HepG2 (cell line): ENCODE results near the gene FAM131A. TPM values are rescaled to one million over a fixed set of nuclear protein-coding genes. Genes with fewer than 3 reads are reported as not detected.

Experiments used
- ATAC-seq: fragments of 200-7000 bp; cut with Tn5 transposase; 3 replicates; pipeline ENCODE4 v1.9.1; 2020; ENCODE audit warnings: mild to moderate bottlenecking, moderate library complexity
- BruUV-seq: library from RNA; stranded (reverse); fragments of 400-500 nt; replicated peaks from 2 replicates; lab custom pipeline; 2021; lab: Mats Ljungman, UMichigan
- CTCF ChIA-PET: fragments of 300-600 bp; formaldehyde crosslinking; extraction: SDS; loops from one replicate; lab custom pipeline; 2021; ENCODE audit warnings: low total read pairs, inconsistent platforms, low intra/inter-chr PET ratio; lab: Yijun Ruan, JAX
- POLR2A ChIA-PET: fragments of 350-600 bp; sonication (Branson Sonifier 250); formaldehyde crosslinking; loops from one replicate; lab custom pipeline; 2020; ENCODE audit warnings: antibody characterized with exemption, inconsistent platforms; lab: Yijun Ruan, JAX
- DNase-seq: peaks from one replicate; pipeline ENCODE4 v3.0.0-alpha.2; 2015; ENCODE audit warnings: low spot score
- FAIRE-seq: peaks from 3 replicates; lab custom pipeline; 2011; peaks lifted over from hg19 to GRCh38; lab: Jason Lieb, UNC
- H2AFZ ChIP-seq: one replicate; pipeline ENCODE4 v1.6.1; 2011; ENCODE audit warnings: low read length, inconsistent platforms
- H3K27ac ChIP-seq: fragments of 300-600 bp; 3 replicates; pipeline ENCODE4 v1.8.0; 2011; ENCODE audit warnings: mixed run types, mild to moderate bottlenecking, mixed read lengths, low read length, inconsistent platforms; ENCODE audit not compliant: insufficient read depth; ENCODE audit errors: extremely low read length
- H3K27me3 ChIP-seq, 2 experiments: fragments of 200-600 bp in 1 of 2; 2 replicates in 1 of 2; 3 replicates in 1 of 2; pipeline versions ENCODE4 v1.6.0 to v1.8.0; 2011; ENCODE audit warnings: low read length in 2 of 2, mild to moderate bottlenecking in 2 of 2, moderate library complexity in 2 of 2, inconsistent platforms in 1 of 2; ENCODE audit not compliant: insufficient read depth in 2 of 2, control insufficient read depth in 1 of 2
- H3K36me3 ChIP-seq, 2 experiments: fragments of 200-600 bp in 1 of 2; replicated peaks in 1 of 2; 2 replicates in 1 of 2; 3 replicates in 1 of 2; pipeline versions ENCODE4 v1.5.1 to v1.8.0; 2011; ENCODE audit warnings: low read length in 2 of 2, inconsistent platforms in 1 of 2; ENCODE audit not compliant: insufficient read depth in 2 of 2, control insufficient read depth in 1 of 2
- H3K4me1 ChIP-seq: 2 replicates; pipeline ENCODE4 v1.5.1; 2012; ENCODE audit warnings: low read length, inconsistent platforms; ENCODE audit not compliant: insufficient read depth
- H3K4me2 ChIP-seq: 2 replicates; pipeline ENCODE4 v1.6.0; 2011; ENCODE audit warnings: low read depth, low read length, inconsistent platforms
- H3K4me3 ChIP-seq, 3 experiments: fragments of 200-600 bp in 1 of 3; sonication (generic), shearing (Covaris generic) in 1 of 3; replicated peaks in 1 of 3; 2 replicates each; pipeline ENCODE4 v1.5.1; 2011 to 2016; ENCODE audit warnings: low read length in 3 of 3, inconsistent platforms in 2 of 3, low read depth in 2 of 3, mild to moderate bottlenecking in 2 of 3, control low read depth in 1 of 3, mixed read lengths in 1 of 3; ENCODE audit not compliant: insufficient read depth in 1 of 3
- H3K79me2 ChIP-seq: one replicate; pipeline ENCODE4 v1.6.1; 2011; ENCODE audit warnings: low read length, inconsistent platforms; ENCODE audit not compliant: insufficient read depth
- H3K9ac ChIP-seq: 2 replicates; pipeline ENCODE4 v1.6.0; 2011; ENCODE audit warnings: mild to moderate bottlenecking, low read depth, low read length, inconsistent platforms; ENCODE audit not compliant: insufficient read depth
- H3K9me3 ChIP-seq: 2 replicates; pipeline ENCODE4 v1.5.1; 2012; ENCODE audit warnings: mild to moderate bottlenecking, low read length
- H4K20me1 ChIP-seq: 2 replicates; pipeline ENCODE4 v1.6.0; 2011; ENCODE audit warnings: inconsistent platforms, mild to moderate bottlenecking, low read length, moderate library complexity; ENCODE audit not compliant: insufficient read depth
- ADNP ChIP-seq: sonication (generic); formaldehyde crosslinking; IDR thresholded peaks from 2 replicates; pipeline ENCODE4 v1.4.0; 2020; ENCODE audit warnings: missing genetic modification reagents
- GATA4 ChIP-seq: sonication (generic); IDR thresholded peaks from 2 replicates; pipeline ENCODE4 v1.6.1; 2016; ENCODE audit warnings: antibody characterized with exemption, low read depth, borderline replicate concordance
- GATAD1 ChIP-seq: IDR thresholded peaks from 2 replicates; pipeline ENCODE4 v1.6.1; 2016; ENCODE audit warnings: missing genetic modification reagents, missing compliant biosample characterization
- HMGXB3 ChIP-seq: sonication (generic); formaldehyde crosslinking; IDR thresholded peaks from 2 replicates; pipeline ENCODE4 v1.4.0; 2020; ENCODE audit warnings: missing genetic modification reagents, borderline replicate concordance
- POLR2G ChIP-seq: fragments of 200-400 bp; formaldehyde crosslinking; IDR thresholded peaks from 2 replicates; pipeline ENCODE4 v1.6.1; 2018; ENCODE audit warnings: mild to moderate bottlenecking, low read depth, low read length, moderate library complexity
- RAD21 ChIP-seq: fragments of 450-650 bp; formaldehyde crosslinking; IDR thresholded peaks from 2 replicates; pipeline ENCODE4 v1.5.0; 2020; ENCODE audit warnings: mild to moderate bottlenecking
- RBM22 ChIP-seq: fragments of 200-400 bp; formaldehyde crosslinking; optimal IDR thresholded peaks from 2 replicates; pipeline ENCODE3; 2017; ENCODE audit warnings: mild to moderate bottlenecking, low read length, moderate library complexity
- SCMH1 ChIP-seq: sonication (generic); formaldehyde crosslinking; IDR thresholded peaks from 2 replicates; pipeline ENCODE4 v1.9.0; 2021; ENCODE audit warnings: missing genetic modification reagents, mild to moderate bottlenecking, borderline replicate concordance
- TBP ChIP-seq: sonication (generic); formaldehyde crosslinking; IDR thresholded peaks from 2 replicates; pipeline ENCODE4 v1.5.0; 2020; ENCODE audit warnings: missing genetic modification reagents
- THAP11 ChIP-seq: IDR thresholded peaks from 2 replicates; pipeline ENCODE4 v1.6.1; 2016; ENCODE audit warnings: missing biosample characterization, missing genetic modification reagents
- THAP8 ChIP-seq: sonication (generic); formaldehyde crosslinking; IDR thresholded peaks from 2 replicates; pipeline ENCODE4 v1.5.1; 2020; ENCODE audit warnings: missing genetic modification reagents, mild to moderate bottlenecking, borderline replicate concordance
- YEATS4 ChIP-seq: sonication (generic); formaldehyde crosslinking; IDR thresholded peaks from 2 replicates; pipeline ENCODE4 v1.4.0; 2020; ENCODE audit warnings: missing genetic modification reagents, borderline replicate concordance
- ZMYM4 ChIP-seq: sonication (generic); formaldehyde crosslinking; IDR thresholded peaks from 2 replicates; pipeline ENCODE4 v1.8.1; 2023; ENCODE audit warnings: mild to moderate bottlenecking, missing genetic modification reagents
- ZNF3 ChIP-seq: IDR thresholded peaks from 2 replicates; pipeline ENCODE4 v1.7.0; 2017; ENCODE audit warnings: inconsistent platforms
- ZNF660 ChIP-seq: sonication (generic); formaldehyde crosslinking; IDR thresholded peaks from 2 replicates; pipeline ENCODE4 v1.5.1; 2020; ENCODE audit warnings: mild to moderate bottlenecking, low read depth, missing genetic modification reagents, borderline replicate concordance
- ZSCAN12 ChIP-seq: sonication (generic); formaldehyde crosslinking; IDR thresholded peaks from 2 replicates; pipeline ENCODE4 v1.9.0; 2021; ENCODE audit warnings: mild to moderate bottlenecking, missing genetic modification reagents
- WGBS: methylation state at CpG from one replicate; pipeline ENCODE4 v1.1.6; 2017; ENCODE audit warnings: low lambda C conversion rate; 5-methylcytosine and 5-hydroxymethylcytosine counted together
- in situ Hi-C: cut with HindIII; loops from 2 replicates; pipeline ENCODE4 v1.10.0; 2017; ENCODE audit warnings: low pct_unique_long_range_greater_than_20kb; ENCODE audit not compliant: extremely low pct_ligation_motif_present
- intact Hi-C: fragments of 100-400 bp; cut with micrococcal nuclease; formaldehyde crosslinking; loops from one replicate; pipeline ENCODE4 v1.10.0; 2022; ENCODE audit not compliant: unreplicated experiment
- polyA plus RNA-seq, 8 experiments: library from polyadenylated mRNA; depleted of rRNA in 3 of 8; stranded (reverse) in 7 of 8; unstranded in 1 of 8; fragments of >200 nt; fragmentation: Illumina TruSeq in 4 of 8; extraction: Trizol in 4 of 8; gene quantifications; 2 replicates each; pipeline versions ENCODE4 v1.2.1 to v1.2.3, GENCODE V29; 2011 to 2016; ENCODE audit warnings: low read depth in 4 of 8, missing spikeins in 1 of 8, mixed read lengths in 1 of 8; ENCODE audit not compliant: insufficient read depth in 1 of 8
- total RNA-seq, 5 experiments: library from RNA; depleted of rRNA; stranded (reverse); fragments of >200 nt; fragmentation: Illumina TruSeq; extraction: Trizol; gene quantifications; 2 replicates each; pipeline ENCODE4 v1.2.3, GENCODE V29; 2016; ENCODE audit warnings: low read depth in 1 of 5

Gene FAM131A
- total and polyA plus RNA-seq, 2 of the 13 experiments (the other 11 are each of a cell fraction or from before 2014, with no cell fraction given), result 9.2 to 9.3 TPM

- peaks cover 31 to 59% of the 10 kb centered on the region in 2 experiments for H3K36me3 ChIP-seq
- POLR2A ChIA-PET, result interaction anchor here (1.0 to 1.4 kb wide), 2 partner anchors 15 to 17 kb away, joined by 3 read pairs; no protein-coding TSS in a partner anchor
- peaks cover 16% of the 10 kb centered on the region for H3K79me2 ChIP-seq
- BruUV-seq, result TSS peak; percentile 31
- 97% methylated on average over 6 of the region's 6 CpGs for WGBS
- TF ChIP-seq YEATS4 (CRISPR knock-in tag), result no peak
- peak; percentile 9 for TF ChIP-seq RBM22
- no peak for TF ChIP-seq ZSCAN12 (CRISPR knock-in tag)
- TF ChIP-seq GATAD1, result no peak
- 0 out of 2 replicates have a peak, but pooled peaks have one; percentile 5 for TF ChIP-seq POLR2G
- no peak for TF ChIP-seq RAD21 (CRISPR knock-in tag)
- no peak for TF ChIP-seq THAP8
- TF ChIP-seq THAP11, result no peak
- TF ChIP-seq TBP, result no peak
- TF ChIP-seq, all 625 proteins: peak for 2
- in situ Hi-C loops, result no loop called here
- peaks cover 18% of the 10 kb centered on the region for H3K4me1 ChIP-seq
- peaks cover 19% of the 10 kb centered on the region; the same call in 1 of the 2 replicates for H4K20me1 ChIP-seq
- no peak overlapping the region for H3K9ac ChIP-seq
- H3K9me3 ChIP-seq, result no peaks in the 10 kb centered on the region
- no peak overlapping the region for H3K27ac ChIP-seq
- intact Hi-C loops, result no loop called here
- no peak overlapping the region for H3K4me3 ChIP-seq
- H3K4me2 ChIP-seq, result no peak overlapping the region
- DNase-seq (no peak), ATAC-seq (no peak), FAIRE-seq (no peak)
- H2AFZ ChIP-seq, result no peak overlapping the region
- CTCF ChIA-PET, result no interaction called here
- H3K27me3 ChIP-seq, result no peaks in the 10 kb centered on the region; a peak in 1 of 5 replicates
These were observed 4.2 kb upstream of the FAM131A start for GRCh38 chr3:184333190-184333589.

GRCh38 chr3:184333700-184334099, 3.7 kb upstream of the FAM131A start:
- Histone ChIP-seq H3K4me2 (no peak overlapping the region), H3K9me3 (no peaks in the 10 kb centered on the region), H3K4me3 (no peak overlapping the region), H4K20me1 (peaks cover 19% of the 10 kb centered on the region; the same call in 1 of the 2 replicates), H3K36me3 (peaks cover 29 to 54% of the 10 kb centered on the region in 2 experiments), H3K27me3 (no peaks in the 10 kb centered on the region; a peak in 1 of 5 replicates), H3K27ac (no peak overlapping the region), H3K4me1 (peaks cover 18% of the 10 kb centered on the region), H3K79me2 (peaks cover 16% of the 10 kb centered on the region), H3K9ac (no peak overlapping the region), H2AFZ (no peak overlapping the region)
- DNase-seq, result no peak
- 88% methylated on average over 3 of the region's 3 CpGs for WGBS
- TF ChIP-seq GATA4 (no peak), ZMYM4 (CRISPR knock-in tag) (no peak), SCMH1 (no peak), ZNF3 (CRISPR knock-in tag) (no peak), ZNF660 (CRISPR knock-in tag) (no peak), ADNP (CRISPR knock-in tag) (no peak), HMGXB3 (CRISPR knock-in tag) (no peak)
- no peak for FAIRE-seq
- BruUV-seq, result no TSS peak
- intact Hi-C loops (no loop called here), in situ Hi-C loops (no loop called here)
- ChIA-PET POLR2A (interaction anchor here (1.0 to 1.4 kb wide), 2 partner anchors 15 to 17 kb away, joined by 3 read pairs; no protein-coding TSS in a partner anchor), CTCF (no interaction called here)
- ATAC-seq, result no peak
